ENCODE results near the gene CALML5. TPM values are rescaled to one million over a fixed set of nuclear protein-coding genes. Genes with fewer than 3 reads are reported as not detected.

CALML5 gene
- total and polyA plus RNA-seq, 8 donors, result 0.92 to 16.2 (median 2.4) TPM; not detected in 5

DNA sequence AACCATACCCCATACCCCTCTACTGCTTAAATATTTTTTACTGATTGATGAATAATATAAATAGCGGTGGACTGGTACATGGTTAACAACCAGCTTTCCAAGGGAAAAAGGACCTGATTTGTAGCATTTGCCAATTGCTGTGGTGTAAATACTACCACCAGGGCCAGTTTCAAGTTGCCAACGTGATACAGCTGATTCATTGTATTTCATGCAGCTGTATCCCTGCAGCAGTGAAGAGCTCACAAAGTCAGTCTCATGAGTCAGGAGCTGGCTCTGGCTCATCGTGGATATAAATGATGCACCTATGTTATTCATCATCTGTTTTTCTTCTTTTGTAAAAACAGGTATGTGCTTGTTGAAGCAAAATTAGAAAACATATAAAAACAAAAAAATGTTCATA is 15.2 kb downstream of the CALML5 start:
- Histone ChIP-seq H3K36me3 (no peaks in the 10 kb centered on the region), H3K27ac (no peak overlapping the region), H3K4me1 (peaks cover 0 to 9% (median 7%) of the 10 kb centered on the region in 4 donors), H3K9me3 (no peaks in the 10 kb centered on the region), H3K27me3 (no peaks in the 10 kb centered on the region), H3K4me3 (no peak overlapping the region)
- TF ChIP-seq, protein P1, sequence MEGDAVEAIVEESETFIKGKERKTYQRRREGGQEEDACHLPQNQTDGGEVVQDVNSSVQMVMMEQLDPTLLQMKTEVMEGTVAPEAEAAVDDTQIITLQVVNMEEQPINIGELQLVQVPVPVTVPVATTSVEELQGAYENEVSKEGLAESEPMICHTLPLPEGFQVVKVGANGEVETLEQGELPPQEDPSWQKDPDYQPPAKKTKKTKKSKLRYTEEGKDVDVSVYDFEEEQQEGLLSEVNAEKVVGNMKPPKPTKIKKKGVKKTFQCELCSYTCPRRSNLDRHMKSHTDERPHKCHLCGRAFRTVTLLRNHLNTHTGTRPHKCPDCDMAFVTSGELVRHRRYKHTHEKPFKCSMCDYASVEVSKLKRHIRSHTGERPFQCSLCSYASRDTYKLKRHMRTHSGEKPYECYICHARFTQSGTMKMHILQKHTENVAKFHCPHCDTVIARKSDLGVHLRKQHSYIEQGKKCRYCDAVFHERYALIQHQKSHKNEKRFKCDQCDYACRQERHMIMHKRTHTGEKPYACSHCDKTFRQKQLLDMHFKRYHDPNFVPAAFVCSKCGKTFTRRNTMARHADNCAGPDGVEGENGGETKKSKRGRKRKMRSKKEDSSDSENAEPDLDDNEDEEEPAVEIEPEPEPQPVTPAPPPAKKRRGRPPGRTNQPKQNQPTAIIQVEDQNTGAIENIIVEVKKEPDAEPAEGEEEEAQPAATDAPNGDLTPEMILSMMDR (IDR thresholded peaks at IDR 0.05), result no peak
- DNase-seq, result no peak
- WGBS, 5 donors, result 70 to 85% (median 81%) methylated on average over 3 of the region's 3 CpGs
- intact Hi-C loops (cut with DNase I; ENCODE audit: low total_unique reads), result no loop called here

GRCh38 chr10:5482016-5482415 is 17.4 kb downstream of the CALML5 start:
- no peaks in the 10 kb centered on the region for H3K36me3 ChIP-seq
- peaks cover 0 to 13% (median 4%) of the 10 kb centered on the region in 4 donors for H3K4me1 ChIP-seq
- intact Hi-C loops (cut with DNase I; ENCODE audit: low total_unique reads), result no loop called here
- H3K27me3 ChIP-seq, result no peaks in the 10 kb centered on the region
- H3K4me3 ChIP-seq, result no peak overlapping the region
- H3K27ac ChIP-seq, result no peak overlapping the region
- DNase-seq, result no peak
- no peaks in the 10 kb centered on the region for H3K9me3 ChIP-seq
- WGBS, 5 donors, result 91 to 96% (median 94%) methylated on average over 9 of the region's 9 CpGs
- TF ChIP-seq POLR2AphosphoS5 (IDR thresholded peaks at IDR 0.05), result no peak
- TF ChIP-seq POLR2A (IDR thresholded peaks at IDR 0.05), result no peak
- no peak for TF ChIP-seq EP300 (IDR thresholded peaks at IDR 0.05)
- TF ChIP-seq, protein P1 (IDR thresholded peaks at IDR 0.05), result no peak

GRCh38 chr10:5481121-5481520 is 18.2 kb downstream of the CALML5 start:
- DNase-seq, result no peak
- no peak for TF ChIP-seq EP300 (IDR thresholded peaks at IDR 0.05)
- no peak for TF ChIP-seq POLR2A (IDR thresholded peaks at IDR 0.05)
- no peak for TF ChIP-seq POLR2AphosphoS5 (IDR thresholded peaks at IDR 0.05)
- TF ChIP-seq, protein P1 (IDR thresholded peaks at IDR 0.05), result no peak
- Histone ChIP-seq H3K9me3 (no peaks in the 10 kb centered on the region), H3K27ac (no peak overlapping the region), H3K4me3 (no peak overlapping the region), H3K36me3 (no peaks in the 10 kb centered on the region), H3K27me3 (no peaks in the 10 kb centered on the region), H3K4me1 (peaks cover 0 to 14% (median 6%) of the 10 kb centered on the region in 4 donors)
- WGBS, 5 donors, result 88 to 96% (median 94%) methylated on average over 12 of the region's 12 CpGs
- intact Hi-C loops (cut with DNase I; ENCODE audit: low total_unique reads), result no loop called here

- no peaks in the 10 kb centered on the region for H3K36me3 ChIP-seq
- intact Hi-C loops (cut with DNase I; ENCODE audit: low total_unique reads), result no loop called here
- H3K9me3 ChIP-seq, result no peaks in the 10 kb centered on the region
- 87 to 92% (median 89%) methylated on average over 18 to 21 of the region's 21 CpGs for WGBS, 5 donors
- TF ChIP-seq POLR2AphosphoS5 (IDR thresholded peaks at IDR 0.05) (no peak), EP300 (IDR thresholded peaks at IDR 0.05) (no peak), POLR2A (IDR thresholded peaks at IDR 0.05) (no peak)
- TF ChIP-seq, protein P1 (IDR thresholded peaks at IDR 0.05), result no peak
- H3K27me3 ChIP-seq, result no peaks in the 10 kb centered on the region
- no peak overlapping the region for H3K4me3 ChIP-seq
- no peak for DNase-seq
- H3K4me1 ChIP-seq, result peaks cover 0 to 14% (median 6%) of the 10 kb centered on the region in 4 donors
- no peak overlapping the region for H3K27ac ChIP-seq
These were observed 19.0 kb downstream of the CALML5 start for GRCh38 chr10:5480162-5480941.

Data from stomach (tissue), 9 donors.